Progenitor cell of endocrine pancreas (in vitro differentiated cells): ENCODE results near the gene CRYM. TPM values are rescaled to one million over a fixed set of nuclear protein-coding genes. Genes with fewer than 3 reads are reported as not detected.
"Not testable (repeated sequence)": the region's sequence is repeated elsewhere in the genome, so short reads cannot be mapped to it uniquely, and the experiment has no call there.

Experiments used
- DNase-seq: peaks from one replicate; pipeline ENCODE4 v3.0.0; 2021; ENCODE audit warnings: low spot score; ENCODE audit not compliant: unreplicated experiment
- H3K27ac Mint-ChIP-seq: 2 replicates; pipeline ENCODE4 v1.8.0; 2021; ENCODE audit warnings: mild to moderate bottlenecking, moderate library complexity, mixed read lengths
- H3K27me3 Mint-ChIP-seq: 2 replicates; pipeline ENCODE4 v1.8.0; 2021; ENCODE audit warnings: mixed read lengths
- H3K36me3 Mint-ChIP-seq: 2 replicates; pipeline ENCODE4 v1.8.0; 2022; ENCODE audit warnings: mixed read lengths; ENCODE audit not compliant: insufficient read depth
- H3K4me1 Mint-ChIP-seq: 2 replicates; pipeline ENCODE4 v1.8.0; 2021; ENCODE audit warnings: low read depth, mixed read lengths
- H3K4me3 Mint-ChIP-seq: 2 replicates; pipeline ENCODE4 v1.8.0; 2021; ENCODE audit warnings: low read depth, mild to moderate bottlenecking, moderate library complexity, mixed read lengths
- H3K9me3 Mint-ChIP-seq: 2 replicates; pipeline ENCODE4 v1.8.0; 2021; ENCODE audit warnings: low read depth, mixed read lengths
- total RNA-seq: library from RNA; stranded (reverse); gene quantifications from 2 replicates; pipeline ENCODE4 v1.2.1, GENCODE V29; 2021
- TF ChIP-seq, protein P1 (sequence below): fragments of 200-600 bp; sonication (generic); IDR thresholded peaks from one replicate; pipeline ENCODE4 v1.5.0; 2021; ENCODE audit warnings: antibody characterized with exemption, mild to moderate bottlenecking; ENCODE audit not compliant: unreplicated experiment

The CRYM gene
- total RNA-seq, 1 donor from 2014 or later: 9.3 TPM

DNA sequence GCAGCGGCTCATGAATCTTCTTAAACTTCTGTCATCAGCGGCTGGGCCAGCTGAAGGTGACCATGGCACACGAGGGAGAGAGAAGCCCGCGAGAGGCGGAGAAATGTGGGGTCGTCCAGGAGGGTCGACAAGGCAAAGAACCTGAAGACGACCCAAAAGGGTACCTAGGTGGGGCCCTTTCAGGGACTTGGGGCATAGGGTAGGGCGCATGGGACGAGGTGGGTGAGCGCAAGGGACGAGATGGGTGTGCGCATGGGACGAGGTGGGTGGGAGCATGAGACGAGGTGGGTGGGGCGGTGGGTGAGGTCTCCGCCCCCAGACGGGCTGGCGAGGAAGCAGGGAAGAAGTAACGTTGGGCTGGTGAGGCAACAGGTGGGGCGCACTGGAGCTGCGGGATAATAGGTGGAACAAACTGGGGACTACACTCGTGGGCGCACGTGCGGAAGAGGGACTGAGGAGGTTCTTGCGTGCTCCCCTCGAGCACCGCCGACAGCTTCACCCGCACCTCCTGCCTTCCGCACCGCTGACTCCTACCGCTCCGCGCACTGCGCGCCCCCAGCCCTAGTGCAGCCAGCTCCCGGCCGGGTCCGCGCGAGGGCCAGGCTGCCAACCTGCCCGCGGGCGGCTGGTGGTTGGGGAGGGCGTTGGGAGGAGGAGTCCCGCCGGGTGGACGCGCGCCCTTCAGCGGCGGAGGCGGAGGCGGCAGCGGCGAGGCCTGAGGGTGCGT lies 23.2 kb upstream of the CRYM start:
- TF ChIP-seq, protein P1, sequence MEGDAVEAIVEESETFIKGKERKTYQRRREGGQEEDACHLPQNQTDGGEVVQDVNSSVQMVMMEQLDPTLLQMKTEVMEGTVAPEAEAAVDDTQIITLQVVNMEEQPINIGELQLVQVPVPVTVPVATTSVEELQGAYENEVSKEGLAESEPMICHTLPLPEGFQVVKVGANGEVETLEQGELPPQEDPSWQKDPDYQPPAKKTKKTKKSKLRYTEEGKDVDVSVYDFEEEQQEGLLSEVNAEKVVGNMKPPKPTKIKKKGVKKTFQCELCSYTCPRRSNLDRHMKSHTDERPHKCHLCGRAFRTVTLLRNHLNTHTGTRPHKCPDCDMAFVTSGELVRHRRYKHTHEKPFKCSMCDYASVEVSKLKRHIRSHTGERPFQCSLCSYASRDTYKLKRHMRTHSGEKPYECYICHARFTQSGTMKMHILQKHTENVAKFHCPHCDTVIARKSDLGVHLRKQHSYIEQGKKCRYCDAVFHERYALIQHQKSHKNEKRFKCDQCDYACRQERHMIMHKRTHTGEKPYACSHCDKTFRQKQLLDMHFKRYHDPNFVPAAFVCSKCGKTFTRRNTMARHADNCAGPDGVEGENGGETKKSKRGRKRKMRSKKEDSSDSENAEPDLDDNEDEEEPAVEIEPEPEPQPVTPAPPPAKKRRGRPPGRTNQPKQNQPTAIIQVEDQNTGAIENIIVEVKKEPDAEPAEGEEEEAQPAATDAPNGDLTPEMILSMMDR: peak; percentile 34
- Mint-ChIP-seq H3K36me3 (no peaks in the 10 kb centered on the region), H3K9me3 (no peaks in the 10 kb centered on the region), H3K27ac (peak overlapping the region; percentile 91), H3K27me3 (peaks cover 33% of the 10 kb centered on the region), H3K4me3 (peak overlapping the region; percentile 92), H3K4me1 (peaks cover 9% of the 10 kb centered on the region)
- peak; percentile 59 for DNase-seq

DNA sequence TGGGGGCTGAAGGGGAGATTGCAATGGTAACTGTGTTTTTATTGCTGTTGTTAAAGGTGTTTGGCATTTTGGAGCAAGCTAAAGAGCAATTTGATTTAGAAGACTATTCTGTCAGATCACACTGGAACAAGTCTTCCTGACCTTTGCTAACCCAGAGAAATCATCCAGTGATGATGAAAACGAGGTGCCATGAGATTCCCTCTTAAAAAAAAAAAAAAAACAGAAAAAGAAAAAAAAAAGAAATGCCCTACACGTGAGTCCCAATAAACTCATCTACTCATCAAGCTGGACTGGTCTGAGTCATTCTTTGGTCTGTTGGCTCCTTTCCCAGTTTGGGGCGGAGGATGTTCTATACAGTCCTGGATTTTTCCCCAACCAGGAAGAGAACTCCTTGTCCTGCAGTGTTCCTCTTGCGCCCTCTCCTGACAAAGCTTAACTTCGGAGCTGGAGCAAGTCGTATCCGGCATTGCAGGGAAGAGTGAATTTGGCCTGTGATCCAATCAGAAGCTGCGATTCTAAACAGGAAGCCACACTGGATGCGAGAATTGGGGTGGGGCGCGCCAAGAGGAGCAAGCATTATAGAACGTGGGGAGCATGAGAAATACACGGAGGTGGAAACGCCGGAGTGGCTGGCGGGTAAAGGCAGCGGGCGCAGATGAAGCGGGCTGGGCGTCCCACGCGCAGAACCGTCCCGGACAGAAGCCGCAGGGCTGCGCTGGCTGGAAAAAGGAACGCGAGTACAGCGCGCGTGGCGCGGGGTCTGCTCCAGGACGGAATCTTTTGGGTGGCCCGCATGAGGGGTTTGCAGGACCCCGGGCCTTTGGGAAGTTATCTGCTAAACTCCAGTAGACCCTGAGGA lies 22.4 kb upstream of the CRYM start:
- H3K36me3 Mint-ChIP-seq: no peaks in the 10 kb centered on the region
- peak; percentile 72 for DNase-seq
- peak overlapping the region; percentile 83 for H3K27ac Mint-ChIP-seq
- peaks cover 9% of the 10 kb centered on the region for H3K4me1 Mint-ChIP-seq
- H3K27me3 Mint-ChIP-seq: peaks cover 31% of the 10 kb centered on the region
- TF ChIP-seq, protein P1: peak; percentile 76
- no peaks in the 10 kb centered on the region for H3K9me3 Mint-ChIP-seq
- peak overlapping the region; percentile 92 for H3K4me3 Mint-ChIP-seq

DNA sequence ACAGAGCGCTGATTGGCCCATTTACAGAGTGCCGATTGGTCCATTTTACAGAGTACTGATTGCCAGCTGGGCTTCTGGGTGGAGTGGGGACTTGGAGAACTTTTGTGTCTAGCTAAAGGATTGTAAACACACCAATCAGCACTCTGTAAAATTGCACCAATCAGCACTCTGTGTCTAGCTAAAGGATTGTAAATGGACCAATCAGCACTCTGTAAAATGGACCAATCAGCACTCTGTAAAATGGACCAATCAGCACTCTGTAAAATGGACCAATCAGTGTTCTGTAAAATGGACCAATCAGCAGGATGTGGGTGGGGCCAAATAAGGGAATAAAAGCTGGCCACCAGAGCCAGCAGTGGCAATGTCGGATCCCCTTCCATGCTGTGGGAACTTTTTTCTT lies 11.7 kb upstream of the CRYM start:
- H3K27ac Mint-ChIP-seq, H3K4me1 Mint-ChIP-seq, DNase-seq, H3K4me3 Mint-ChIP-seq, H3K9me3 Mint-ChIP-seq, H3K36me3 Mint-ChIP-seq: not testable (repeated sequence)
- peaks cover 34% of the 10 kb centered on the region for H3K27me3 Mint-ChIP-seq

DNA sequence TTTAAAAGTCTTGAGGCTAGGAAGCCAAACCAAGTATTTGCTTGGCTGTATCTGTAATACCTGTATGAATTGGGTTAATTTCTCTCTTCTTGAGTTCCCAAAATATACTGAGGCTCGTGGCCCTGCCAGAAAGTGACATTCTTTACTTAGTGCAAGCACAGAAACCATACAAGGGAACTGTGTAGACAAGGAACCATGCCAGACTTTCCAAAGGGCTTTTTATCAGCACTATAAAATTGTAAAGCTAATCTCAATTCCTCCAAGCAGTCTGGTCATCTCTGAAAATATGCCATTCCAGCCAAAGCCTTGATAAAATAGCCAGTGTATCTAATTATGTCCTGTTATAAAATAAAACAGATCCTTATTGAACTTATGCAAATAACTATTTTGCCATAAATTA lies 7.2 kb upstream of the CRYM start:
- Mint-ChIP-seq H3K27ac (no peak overlapping the region), H3K27me3 (peaks cover 8% of the 10 kb centered on the region), H3K9me3 (peaks cover 4% of the 10 kb centered on the region), H3K4me1 (no peaks in the 10 kb centered on the region), H3K36me3 (no peaks in the 10 kb centered on the region), H3K4me3 (no peak overlapping the region)
- TF ChIP-seq, protein P1: no peak
- no peak for DNase-seq

DNA sequence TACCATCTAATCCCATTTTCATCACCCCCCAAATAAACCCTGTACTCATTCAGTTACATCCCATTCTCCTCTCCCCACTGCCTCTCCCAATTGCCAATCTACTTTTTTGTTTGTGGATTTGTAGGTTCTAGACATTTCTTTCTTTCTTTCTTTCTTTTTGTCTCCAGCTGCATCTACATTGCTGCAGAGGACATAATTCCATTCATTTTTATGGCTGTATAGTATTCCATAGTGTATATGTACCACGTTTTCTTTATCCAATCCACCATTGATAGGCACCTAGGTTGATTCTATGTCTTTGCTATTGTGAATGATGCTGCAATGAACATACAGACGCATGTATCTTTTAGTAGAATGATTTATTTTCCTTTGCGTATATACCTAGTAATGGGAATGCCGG lies 6.3 kb upstream of the CRYM start:
- Mint-ChIP-seq H3K4me1 (no peaks in the 10 kb centered on the region), H3K36me3 (no peaks in the 10 kb centered on the region), H3K9me3 (peaks cover 4% of the 10 kb centered on the region), H3K27ac (peak overlapping the region; percentile 7), H3K4me3 (peak overlapping the region; percentile 80), H3K27me3 (peaks cover 12% of the 10 kb centered on the region)
- TF ChIP-seq, protein P1: no peak
- no peak for DNase-seq
